GM21723 (cell line): ENCODE measurements around the gene MYO5B.
"Not testable (repeated sequence)": the region's sequence is repeated elsewhere in the genome, so short reads cannot be mapped to it uniquely, and the experiment has no call there.

Experiments used
- ATAC-seq: cut with Tn5 transposase; IDR thresholded peaks from one replicate; pipeline ENCODE4 v1.9.1; 2021; ENCODE audit warnings: mild to moderate bottlenecking, moderate library complexity; ENCODE audit not compliant: unreplicated experiment

MYO5B gene

DNA sequence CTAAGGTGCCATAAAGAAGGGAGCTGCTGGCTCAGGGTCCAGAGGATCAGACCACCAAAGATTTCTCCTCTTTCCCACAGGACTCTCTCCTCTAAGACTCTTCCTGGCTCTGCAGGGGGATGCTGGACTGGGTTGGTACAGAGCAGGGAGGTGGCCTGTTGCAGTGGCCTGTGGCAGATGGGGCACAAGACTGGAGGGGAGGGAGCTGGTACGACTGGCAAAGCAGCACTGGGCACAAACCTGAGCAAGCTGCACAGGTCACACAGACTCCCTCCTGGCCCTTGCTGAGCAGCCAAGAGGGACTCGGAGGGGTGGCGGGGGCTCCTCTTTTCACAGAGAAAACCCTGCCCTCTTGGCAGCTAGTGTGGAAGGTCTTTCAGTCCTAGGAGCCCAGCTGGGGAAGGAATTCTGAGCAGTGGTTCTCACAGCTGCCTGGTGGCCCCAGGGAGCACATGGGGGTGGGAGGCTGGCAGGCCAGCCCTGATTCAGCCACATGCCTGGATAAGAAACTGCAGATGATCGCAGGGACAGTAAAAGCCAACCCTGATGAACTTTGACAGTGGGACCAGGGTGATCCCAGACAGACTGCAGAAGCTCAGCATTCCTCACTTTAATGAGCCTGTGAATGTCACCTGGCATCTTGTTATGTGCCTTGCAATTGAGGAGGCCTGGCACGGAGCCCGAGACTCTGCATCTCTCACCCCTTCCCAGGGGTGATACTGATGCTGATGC is 349.2 kb downstream of the MYO5B start:
- no peak for ATAC-seq

DNA sequence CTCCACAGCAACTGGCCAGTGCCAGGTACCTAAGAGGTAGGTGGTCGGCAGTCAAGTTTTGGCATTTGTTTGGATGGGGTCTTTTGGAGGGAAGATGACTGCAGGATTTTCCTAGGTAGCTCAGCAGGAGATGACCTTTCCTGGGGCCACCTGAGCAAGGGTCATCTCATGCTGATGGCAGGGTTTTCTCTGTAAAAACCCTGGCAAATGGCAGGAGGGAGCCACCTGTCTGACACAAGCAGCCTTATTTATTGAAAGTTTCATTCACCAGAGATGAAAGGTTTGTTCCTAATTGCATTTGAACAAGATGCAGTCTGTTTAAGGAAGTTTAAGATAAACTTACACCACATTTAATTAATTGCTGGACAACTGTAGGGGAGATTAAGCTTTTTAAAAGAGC is 350.0 kb downstream of the MYO5B start:
- ATAC-seq, result no peak

DNA sequence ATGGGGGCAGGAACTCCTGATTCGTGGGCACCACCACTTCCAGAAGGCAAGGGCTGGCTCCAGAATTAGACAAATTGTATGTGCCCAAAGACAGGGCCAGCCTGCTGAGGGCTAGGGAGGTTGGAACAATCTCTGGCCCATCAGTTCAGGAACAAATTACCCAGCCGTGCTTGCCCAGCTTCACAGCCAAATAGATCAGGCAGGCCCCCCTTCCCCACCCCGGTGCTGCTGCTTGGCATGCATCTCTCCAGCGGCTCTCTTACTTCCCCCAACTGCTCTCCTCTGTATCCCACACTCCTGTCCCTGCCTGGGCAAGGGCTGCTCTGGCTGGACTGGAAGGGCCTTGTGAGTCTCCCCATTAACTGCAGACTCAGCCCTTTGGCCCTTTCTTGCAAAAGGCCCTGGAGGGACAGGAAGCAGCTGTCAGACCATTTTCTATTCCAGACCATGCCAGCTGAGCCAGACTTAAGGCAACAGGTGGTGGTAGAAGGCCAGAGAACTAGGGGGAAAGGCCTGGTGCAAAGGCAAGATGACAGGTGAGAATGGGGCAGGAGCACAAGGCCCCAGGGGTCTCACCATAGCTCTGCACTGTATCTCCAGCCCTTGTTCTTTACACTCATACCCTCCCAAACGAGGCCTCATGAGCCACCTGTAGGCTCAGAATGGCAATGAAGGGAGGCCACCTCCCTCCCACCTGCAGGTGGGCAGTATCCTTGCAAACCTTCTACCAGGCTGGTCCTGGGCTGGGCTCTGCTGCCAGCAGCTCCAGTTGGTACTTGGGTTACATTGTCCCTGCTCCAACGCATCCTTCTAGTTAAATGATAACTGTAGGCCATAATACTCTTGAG is 350.9 kb downstream of the MYO5B start:
- ATAC-seq, result no peak

DNA sequence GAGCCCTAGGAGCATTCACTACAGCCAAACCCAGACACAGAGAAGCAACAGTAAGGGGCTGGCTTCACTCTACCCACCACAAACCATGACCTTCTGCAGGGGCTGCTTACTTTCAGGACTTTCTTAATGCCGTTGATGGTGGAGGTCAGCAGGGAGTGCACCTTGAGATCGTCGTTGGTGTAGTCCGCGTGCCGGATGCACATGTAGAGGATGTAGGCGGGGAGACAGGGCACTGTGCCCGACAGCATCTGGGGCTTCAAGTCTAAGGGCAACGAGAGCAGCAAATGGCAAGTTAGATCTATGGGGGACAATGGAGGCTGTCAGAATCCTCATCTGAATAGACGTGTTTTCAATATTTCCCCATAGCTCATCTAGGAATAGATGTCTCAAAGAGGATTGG is 351.8 kb downstream of the MYO5B start:
- ATAC-seq, result no peak

DNA sequence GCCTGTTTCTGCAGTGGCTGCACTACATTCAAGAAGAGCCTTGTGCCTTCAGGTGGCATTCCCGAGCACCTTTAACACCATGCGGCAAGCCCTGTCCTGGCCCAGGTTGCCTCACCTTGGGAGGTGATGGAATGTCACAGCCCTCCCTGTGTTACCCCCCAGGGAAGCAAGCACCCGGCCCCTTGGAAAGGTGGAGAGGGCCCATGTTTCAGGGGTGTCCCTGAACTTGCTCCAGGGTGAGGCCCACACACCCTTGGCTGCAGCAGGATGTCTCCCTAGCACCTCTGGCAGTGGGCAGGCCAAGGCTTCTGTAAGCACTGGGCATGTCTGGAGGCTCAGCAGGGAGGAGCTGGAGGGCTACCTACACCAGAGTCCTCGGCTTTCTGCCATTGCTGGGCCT is 352.3 kb downstream of the MYO5B start:
- ATAC-seq, result no peak

DNA sequence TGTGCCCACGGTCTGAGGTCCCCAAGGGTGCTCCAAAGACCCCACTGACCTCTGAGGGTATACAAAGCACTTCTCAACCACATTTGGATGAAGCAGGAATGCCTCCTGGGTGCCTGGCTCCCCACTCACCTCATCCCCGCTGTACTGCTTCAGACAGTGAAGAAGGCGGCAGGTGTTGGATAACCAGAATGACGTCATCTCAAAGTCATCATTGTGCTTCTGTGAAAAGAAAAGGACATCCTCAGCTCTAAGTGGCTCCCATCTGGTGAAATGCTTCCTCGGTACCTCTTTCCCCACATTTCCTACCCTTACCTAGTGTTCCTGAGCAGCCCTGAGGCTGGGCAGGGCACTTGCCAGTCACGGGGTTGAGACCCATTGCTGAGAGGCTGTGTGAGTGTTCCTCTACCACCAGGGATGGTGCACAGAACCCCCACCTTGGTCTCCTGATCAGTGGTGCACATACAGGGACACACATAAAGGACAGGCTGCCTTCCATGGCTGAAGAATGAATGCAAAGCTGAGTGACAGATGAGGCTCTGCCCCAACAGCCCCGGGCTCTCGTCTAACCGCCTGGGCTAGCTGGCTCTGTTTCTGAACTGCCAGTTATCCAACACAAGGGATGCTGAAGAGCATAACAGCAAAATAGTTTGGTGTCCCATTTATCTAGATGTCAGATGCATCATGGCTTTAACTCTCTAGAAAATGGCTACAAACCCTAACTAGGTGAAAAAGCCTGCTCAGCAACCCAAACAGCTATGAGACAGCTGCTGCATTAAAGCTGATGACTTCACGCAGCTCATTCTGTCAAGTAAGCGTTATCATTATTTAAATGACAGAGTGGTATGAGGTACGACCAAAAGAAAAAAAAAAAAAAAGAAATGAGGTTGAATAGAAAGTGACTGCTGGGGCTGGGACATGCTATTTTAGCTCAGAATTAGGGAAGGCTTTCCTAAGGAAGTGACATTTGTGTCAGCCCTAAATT is 353.4 kb downstream of the MYO5B start:
- ATAC-seq, result no peak

DNA sequence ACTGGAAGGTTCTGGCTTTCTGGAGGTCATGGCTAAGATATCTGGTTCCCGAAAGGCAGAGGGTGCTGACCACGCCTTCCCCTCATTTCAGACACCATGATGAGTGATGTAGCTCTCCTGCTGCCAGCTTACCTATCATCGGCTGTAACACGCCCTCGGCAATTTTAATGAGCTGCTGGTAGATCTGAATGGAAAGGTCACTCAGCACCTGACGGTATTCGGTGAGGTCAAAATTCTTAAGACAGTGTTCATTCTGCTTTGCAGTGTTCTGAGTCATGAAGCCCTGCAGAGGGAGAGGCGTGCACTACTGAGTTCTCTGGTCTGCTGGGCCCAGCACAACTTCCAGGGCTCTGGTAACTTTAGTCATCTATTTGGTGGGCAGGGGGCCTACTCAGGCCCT is 355.9 kb downstream of the MYO5B start:
- no peak for ATAC-seq

DNA sequence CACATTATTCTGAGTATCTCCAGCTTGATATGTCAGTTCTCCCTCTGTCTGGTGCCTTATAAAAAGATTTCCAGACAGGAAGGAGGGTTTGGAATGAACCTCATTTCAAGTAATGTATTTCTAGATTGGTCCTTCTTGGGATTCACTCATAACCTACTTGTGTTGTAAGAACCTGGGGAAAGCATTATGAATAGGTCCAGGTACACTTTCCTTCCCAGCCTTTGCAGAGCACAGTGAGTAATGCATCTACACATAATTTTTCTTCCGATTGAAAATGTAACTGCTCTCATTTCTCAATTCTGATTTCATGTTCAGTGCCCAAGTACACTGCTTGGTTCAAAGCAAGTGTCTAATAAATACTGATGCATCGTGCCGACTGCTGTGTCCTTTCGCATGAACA is 356.6 kb downstream of the MYO5B start:
- no peak for ATAC-seq

DNA sequence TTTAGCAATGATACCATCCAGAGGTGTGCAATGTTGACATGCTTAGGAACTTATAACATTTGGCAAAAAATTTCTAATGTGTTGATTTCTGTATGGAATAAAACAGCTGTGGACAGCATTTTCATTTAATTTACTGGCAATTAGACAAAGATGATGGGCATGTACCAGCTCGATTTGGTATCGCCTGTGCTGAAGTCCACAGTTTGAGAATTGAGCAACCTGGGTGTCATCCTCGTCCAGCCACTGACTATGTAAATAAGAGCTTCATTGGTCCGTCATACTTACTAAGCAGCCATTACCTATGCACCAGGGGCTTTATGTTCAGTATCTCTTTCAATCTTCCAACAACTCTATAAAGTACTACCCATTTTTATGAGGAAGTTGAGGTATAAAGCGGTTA is 357.1 kb downstream of the MYO5B start:
- no peak for ATAC-seq

DNA sequence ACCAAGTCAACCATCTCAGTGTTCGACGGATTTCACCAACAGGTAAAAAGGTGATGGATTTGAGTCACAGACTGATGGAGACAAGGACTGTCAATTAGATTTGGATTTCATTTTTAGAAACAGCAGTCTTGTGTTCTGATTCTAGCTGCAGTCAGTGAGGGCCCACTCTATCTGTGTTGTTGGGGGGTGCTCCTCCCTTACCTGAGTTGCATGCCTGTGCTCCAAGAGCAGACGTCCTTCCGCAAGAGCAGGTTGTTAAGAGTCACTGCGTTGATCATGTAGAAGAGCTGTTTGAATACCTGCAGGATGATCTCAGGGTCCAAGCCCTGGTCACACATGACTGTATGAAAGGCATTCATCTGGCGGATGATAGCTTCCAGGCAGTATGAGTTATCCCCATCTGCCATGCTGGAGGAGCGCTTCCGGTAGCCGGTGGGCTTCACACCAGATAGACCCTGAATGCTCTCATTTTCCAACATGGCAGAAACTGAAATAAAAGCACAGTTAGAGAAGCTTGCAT is 357.6 kb downstream of the MYO5B start:
- not testable (repeated sequence) for ATAC-seq

DNA sequence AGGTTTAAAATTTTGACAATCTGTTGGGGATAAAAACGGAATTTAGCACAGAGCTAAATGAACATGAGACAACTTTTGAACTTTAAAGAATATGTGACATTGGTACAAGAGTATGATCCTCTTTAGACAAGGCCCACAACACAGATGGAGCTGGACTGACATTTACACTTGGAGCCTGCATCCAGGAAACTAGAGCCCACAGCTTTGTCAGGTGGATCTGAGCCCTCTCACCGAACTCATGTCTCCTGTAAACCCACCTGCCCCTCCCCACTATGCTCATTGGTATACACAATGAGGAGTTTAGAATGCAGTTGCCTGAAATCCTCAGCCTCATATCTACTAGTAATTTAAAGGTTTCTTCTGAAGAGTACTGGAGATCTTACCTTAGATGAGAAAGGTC is 359.5 kb downstream of the MYO5B start:
- no peak for ATAC-seq

DNA sequence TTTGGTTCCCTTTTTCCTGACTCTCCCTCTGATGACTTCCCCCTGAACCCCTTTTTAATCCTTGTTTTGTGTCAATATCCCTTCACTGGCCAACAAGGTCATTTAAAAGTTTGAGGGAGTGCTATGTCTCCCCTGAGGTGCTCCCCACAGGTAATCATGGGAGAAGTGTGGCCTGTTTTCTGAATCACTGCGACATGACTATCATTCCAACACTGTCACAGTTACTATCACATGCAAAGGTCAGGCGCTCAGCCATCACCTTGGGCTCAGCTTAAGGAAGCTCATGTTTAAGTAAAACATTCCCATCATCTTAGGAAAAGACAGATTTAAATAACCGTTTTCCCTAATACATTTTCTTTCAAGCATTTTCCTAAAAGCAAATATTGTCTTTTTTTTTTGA is 360.7 kb downstream of the MYO5B start:
- no peak for ATAC-seq

DNA sequence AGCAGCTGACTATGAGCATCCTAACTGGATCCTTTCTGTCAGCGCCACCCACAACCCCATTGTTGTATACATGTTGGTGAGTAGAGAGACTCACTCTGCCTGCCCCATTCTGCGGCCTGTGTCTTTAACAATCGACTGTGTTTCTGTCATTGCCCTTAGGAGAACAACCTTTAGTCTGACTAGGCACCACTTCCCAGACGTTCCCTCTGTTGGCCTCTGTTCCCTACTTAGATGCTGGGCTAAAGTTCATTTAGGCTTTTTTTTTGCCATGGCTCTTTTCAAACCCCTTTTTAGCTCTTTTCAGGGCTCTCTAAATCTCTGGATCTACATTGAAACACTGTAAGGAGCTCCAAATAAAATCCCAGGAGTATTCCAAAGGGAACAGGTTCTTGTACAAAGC is 361.1 kb downstream of the MYO5B start:
- ATAC-seq, result no peak

DNA sequence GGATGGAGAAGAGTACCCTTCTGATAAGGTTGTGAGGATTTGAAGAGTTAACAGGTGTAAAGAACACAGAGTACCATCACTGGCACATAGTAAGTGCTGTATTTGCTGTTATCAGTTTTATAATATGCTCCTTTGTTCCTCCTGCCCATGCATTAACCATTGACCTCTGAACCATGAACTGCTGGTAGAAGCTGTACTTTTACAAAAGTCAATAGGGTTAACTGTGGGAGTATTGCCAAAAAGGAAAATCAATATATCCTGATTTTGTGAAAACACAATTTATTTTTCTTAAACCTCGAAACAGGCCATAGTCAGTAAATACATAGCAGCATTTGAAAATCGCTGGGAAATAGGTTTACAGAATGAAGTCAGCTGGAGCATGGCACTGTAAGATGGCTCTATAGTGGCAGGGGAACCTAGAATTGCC is 362.7 kb downstream of the MYO5B start:
- ATAC-seq, result no peak

DNA sequence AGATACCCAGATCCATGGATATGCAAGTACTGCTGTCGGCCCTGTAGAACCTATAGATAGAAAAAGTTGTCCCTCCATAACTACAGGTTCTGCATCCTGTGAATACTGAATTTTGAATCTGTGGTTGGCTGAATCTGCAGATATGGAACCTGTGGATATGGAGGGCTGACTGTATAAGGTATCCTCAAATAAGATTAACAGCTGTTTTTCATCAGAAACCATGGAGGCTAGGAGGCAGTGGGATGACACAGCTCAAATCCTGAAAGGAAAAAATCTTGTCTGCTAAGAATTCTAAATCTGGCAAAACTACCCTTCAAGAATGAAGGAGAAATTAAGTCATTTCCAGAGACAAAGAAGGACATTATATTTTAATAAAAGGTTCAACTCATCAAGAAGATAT is 367.0 kb downstream of the MYO5B start:
- ATAC-seq, result no peak

DNA sequence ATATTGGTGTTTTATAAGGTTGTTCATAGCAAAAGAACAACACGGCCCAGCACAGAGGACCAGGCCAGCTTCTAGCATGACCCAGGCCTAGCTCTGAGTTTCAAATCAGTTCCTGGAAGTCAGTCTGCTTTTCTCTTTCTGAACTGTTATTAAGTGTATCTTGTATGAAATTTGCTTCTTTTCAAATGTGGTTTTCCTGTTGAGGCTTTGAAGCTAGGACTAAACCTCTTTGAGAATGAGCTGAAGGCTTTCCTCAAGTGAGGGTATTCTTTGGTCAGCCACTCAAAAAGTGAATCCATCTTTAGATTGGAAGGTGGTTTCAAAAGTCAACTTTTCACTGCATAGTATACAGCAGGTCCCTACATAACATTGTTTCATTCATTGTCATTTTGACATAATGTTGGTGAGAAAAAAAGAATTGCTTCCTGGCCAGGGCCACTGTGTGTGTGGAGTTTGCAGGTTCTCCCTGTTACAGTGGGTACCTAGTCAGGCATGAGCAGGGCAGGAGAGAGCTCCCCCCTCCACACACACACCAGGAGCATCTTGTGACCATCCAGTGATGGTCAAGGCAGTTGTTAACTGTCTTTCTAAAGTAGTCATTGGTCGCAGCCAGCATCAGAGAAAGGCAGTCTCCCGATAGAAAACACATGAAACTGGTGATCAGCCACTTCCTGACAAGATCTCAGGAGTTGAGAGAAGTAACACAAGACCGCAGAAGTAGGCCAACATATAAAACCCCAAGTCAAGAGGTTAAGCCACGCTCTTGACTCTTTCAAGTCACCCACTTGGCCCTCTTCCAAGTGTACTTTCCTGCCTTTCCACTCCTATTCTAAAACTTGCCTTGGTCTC is 374.9 kb downstream of the MYO5B start:
- ATAC-seq, result peak; percentile 84

DNA sequence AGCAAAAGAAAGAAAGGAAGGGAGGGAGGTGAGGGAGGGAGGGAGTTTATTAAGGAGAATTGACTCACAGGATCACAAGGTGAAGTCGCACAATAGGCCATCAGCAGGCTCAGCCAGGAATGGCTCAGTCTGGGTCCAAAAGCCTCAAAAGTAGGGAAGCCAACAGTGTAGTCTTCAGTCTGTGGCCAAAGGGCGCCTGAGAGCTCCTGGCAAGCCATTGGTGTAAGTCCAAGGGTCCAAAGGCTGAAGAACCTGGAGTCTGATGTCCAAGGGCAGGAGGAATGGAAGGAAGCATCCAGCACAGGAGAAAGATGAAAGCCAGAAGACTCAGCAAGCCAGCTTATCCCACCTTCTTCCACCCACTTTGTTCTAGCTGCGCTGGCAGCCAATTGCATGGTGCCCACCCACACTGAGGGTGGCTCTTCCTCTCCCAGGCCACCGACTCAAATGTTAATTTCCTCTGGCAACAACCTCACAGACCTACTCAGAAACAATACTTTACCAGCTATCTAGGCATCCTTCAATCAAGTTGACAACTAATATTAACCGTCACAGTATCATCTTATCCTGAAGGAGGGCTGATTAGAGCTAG is 375.8 kb downstream of the MYO5B start:
- no peak for ATAC-seq

DNA sequence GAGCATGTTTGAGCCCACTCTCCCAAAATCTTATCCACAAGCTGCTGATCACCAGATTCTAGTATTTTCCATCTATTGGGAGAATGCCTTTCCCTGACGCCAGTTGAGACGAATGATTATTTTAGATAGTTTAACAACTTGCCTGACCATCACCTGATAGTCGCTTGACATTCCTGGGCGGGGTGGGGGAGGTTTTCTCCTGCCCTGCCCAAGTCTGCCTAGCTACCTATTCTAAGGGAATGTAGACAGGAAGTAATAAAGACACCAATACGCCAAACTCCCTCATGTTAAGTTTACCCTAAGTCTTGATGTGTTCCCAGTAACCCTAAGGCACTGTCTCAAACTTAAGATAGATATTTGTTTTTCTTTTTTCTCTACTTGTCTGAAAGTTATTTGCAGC is 377.0 kb downstream of the MYO5B start:
- no peak for ATAC-seq

DNA sequence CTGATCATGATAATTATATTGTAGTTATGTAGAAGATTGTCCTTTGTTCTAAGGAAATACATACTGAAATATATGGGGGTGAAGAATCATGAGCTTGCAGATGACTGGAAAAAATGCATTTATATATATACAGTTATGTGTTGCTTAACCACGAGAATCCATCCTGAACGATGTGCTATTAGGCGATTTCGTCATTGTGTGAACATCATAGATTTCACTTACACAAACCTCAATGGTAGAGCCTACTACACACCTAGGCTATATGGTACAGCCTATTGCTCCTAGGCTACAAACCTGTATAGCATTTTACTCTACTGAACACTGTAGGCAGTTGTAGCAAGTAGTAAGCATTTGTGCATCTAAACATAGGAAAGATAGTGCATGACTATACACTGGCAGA is 379.0 kb downstream of the MYO5B start:
- no peak for ATAC-seq

DNA sequence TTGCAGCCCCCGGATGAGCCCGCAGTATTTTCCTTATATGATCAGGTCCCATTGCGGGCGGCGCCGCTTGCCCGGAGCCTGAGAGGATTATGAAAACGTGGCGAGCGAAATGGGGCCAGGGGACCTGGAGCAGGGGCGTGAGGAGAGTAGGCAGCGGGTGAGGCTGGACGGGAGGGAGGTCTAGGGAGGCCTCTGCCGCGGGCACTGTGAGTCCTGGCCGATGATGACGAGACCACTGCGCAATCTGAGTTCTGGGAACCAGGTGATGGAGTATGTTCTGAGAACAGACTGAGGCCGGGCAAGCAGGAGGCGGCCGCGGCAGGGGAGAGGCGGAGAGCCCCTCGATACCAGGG is 380.8 kb downstream of the MYO5B start:
- ATAC-seq, result no peak
